DOHH2 (cell line): Measurements from ENCODE around the gene MVK.

ENCODE experiments used
- CTCF ChIP-seq: fragments of 200-600 bp; sonication (generic); IDR thresholded peaks from one replicate; pipeline ENCODE4 v1.5.1; 2014; ENCODE audit warnings: antibody characterized with exemption, mild to moderate bottlenecking, low read depth, low read length; ENCODE audit not compliant: poor library complexity, severe bottlenecking
- EZH2phosphoT487 ChIP-seq: fragments of 200-600 bp; sonication (generic); IDR thresholded peaks from 2 replicates; pipeline ENCODE4 v1.6.1; 2017; ENCODE audit warnings: borderline replicate concordance, mild to moderate bottlenecking, antibody characterized with exemption, low read length, moderate library complexity, mixed read lengths

DNA sequence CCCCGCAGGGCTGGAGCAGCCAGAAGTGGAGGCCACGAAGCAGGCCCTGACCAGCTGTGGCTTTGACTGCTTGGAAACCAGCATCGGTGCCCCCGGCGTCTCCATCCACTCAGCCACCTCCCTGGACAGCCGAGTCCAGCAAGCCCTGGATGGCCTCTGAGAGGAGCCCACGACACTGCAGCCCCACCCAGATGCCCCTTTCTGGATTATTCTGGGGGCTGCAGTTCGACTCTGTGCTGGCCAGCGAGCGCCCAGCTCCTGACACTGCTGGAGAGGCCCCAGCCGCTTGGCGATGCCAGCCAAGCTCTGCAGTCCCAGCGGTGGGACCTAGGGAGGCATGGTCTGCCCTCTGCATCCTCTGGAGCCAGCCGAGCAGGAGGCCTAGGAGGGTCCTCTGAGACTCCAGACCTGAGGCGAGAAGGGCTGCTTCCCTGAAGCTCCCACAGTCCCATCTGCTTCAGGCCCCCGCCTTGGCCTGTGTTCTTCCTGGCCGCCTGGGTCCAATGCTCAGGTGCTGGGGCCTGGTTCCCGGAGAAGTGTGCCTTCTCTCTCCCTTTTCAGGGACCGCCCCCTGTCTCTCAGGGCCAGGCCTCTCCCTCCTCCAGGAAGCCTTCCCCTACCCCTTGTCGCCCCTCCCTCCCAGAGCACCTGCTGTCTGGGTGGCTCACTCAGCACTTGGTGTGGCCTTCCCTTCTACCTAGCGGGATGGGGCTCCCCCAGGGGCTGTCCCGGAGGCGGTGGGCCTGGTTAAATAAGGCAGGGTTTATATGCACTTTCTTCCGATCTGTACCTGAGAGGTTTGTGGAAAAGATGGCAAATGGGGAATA is 23.0 kb downstream of the MVK start:
- TF ChIP-seq CTCF (no peak), EZH2phosphoT487 (no peak)
